ENCODE results near the gene PEPD.
"Not testable (repeated sequence)": the region's sequence is repeated elsewhere in the genome, so short reads cannot be mapped to it uniquely, and the experiment has no call there.

Gene PEPD

GRCh38 chr19:33496038-33496895 lies 25.3 kb downstream of the PEPD start:
- DNase-seq, result no peak

GRCh38 chr19:33493401-33494275 lies 28.0 kb downstream of the PEPD start:
- no peak for DNase-seq

- DNase-seq, result no peak
Measured at GRCh38 chr19:33492951-33493350, 28.6 kb downstream of the PEPD start.

- no peak for DNase-seq
Measured at GRCh38 chr19:33492090-33492489, 29.5 kb downstream of the PEPD start.

GRCh38 chr19:33490596-33490995 lies 31.0 kb downstream of the PEPD start:
- DNase-seq, result not testable (repeated sequence)

- DNase-seq, result no peak
Measured at GRCh38 chr19:33490041-33490451, 31.5 kb downstream of the PEPD start.

- no peak for DNase-seq
Measured at GRCh38 chr19:33488826-33489225, 32.8 kb downstream of the PEPD start.

- no peak for DNase-seq
Measured at GRCh38 chr19:33487901-33488800, 33.4 kb downstream of the PEPD start.

- DNase-seq, result no peak
Measured at GRCh38 chr19:33486936-33487811, 34.4 kb downstream of the PEPD start.

- DNase-seq, result no peak
Measured at GRCh38 chr19:33486407-33486806, 35.2 kb downstream of the PEPD start.

- no peak for DNase-seq
Measured at GRCh38 chr19:33484226-33484774, 37.3 kb downstream of the PEPD start.

- DNase-seq, result no peak
Measured at GRCh38 chr19:33482476-33482875, 39.1 kb downstream of the PEPD start.

GRCh38 chr19:33481863-33482262 lies 39.7 kb downstream of the PEPD start:
- DNase-seq, result no peak

GRCh38 chr19:33479570-33479969 lies 42.0 kb downstream of the PEPD start:
- not testable (repeated sequence) for DNase-seq

GRCh38 chr19:33477781-33478180 lies 43.8 kb downstream of the PEPD start:
- no peak for DNase-seq

GRCh38 chr19:33476151-33476707 lies 45.4 kb downstream of the PEPD start:
- DNase-seq, result no peak

GRCh38 chr19:33473653-33474305 lies 47.8 kb downstream of the PEPD start:
- DNase-seq, result peak; percentile 38

- peak; percentile 87 for DNase-seq
Measured at GRCh38 chr19:33472691-33473652, 48.6 kb downstream of the PEPD start.

- no peak for DNase-seq
Measured at GRCh38 chr19:33472226-33472625, 49.4 kb downstream of the PEPD start.
